CD1c-positive myeloid dendritic cell (primary cell): ENCODE data around the gene CFAP46.
"Not testable (repeated sequence)": the region's sequence is repeated elsewhere in the genome, so short reads cannot be mapped to it uniquely, and the experiment has no call there.

Experiments used
- DNase-seq: peaks from one replicate; pipeline ENCODE4 v3.0.0-alpha.2; 2016; ENCODE audit errors: extremely low spot score

The CFAP46 gene

DNA sequence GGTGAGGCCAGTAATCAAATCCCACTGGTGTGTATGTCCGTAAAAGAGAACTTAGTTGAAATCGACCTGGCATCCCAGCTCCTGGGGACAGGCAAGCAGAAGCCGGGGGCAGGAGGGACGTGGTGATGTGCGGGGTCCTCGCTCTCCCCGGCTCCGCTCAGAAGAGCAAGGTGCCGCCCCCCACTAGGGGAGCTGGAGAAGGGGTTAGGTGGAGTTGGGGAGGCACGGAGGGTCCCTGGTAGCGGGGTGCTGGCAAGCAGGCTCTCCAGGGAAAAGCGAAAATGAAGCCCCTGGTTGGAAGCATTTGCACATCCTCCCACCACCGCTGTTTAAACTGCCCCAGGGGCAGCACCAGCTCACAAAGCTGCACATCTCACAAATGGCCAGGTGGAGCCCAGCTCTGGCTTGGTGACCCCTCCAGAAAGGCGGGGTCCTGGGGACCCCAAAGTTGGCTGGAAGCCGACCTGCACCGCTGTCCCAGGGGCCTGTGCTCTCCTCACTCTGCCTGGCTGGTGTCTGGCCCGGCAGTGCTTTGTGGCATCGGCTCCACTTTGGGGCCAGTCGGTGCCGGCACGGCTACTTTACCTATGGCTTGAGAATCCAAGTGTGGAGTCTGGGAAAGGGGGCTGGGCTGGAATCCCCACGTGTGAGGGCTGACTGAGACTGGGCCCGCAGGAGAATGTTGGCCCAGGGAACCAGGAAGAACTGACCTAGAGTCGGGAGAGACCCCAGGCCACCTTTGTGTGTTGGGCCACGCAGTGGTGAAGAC, 2.9 kb upstream of the CFAP46 start:
- no peak for DNase-seq

DNA sequence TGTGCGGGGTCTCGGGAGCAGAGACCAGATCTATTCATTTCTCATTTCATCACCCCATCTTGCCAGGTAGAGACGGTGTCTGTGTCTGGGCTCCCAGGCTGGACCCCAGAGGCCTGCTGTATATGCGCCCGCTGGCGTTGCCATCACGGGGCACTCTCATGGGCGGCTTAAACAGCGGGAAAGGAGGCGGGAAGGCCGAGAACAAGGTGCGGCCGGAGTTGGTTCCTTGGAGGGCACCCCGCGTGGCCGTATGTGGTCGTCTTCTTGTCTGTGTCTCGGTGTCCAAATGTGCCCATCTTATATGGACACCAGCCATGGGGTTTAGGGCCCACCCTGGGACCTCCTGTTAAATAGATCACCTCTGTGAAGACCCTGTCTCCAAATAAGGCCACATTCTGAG, 2.1 kb upstream of the CFAP46 start:
- no peak for DNase-seq

- DNase-seq, result no peak
Observed at GRCh38 chr10:132943791-132944404, 1.5 kb upstream of the CFAP46 start.

DNA sequence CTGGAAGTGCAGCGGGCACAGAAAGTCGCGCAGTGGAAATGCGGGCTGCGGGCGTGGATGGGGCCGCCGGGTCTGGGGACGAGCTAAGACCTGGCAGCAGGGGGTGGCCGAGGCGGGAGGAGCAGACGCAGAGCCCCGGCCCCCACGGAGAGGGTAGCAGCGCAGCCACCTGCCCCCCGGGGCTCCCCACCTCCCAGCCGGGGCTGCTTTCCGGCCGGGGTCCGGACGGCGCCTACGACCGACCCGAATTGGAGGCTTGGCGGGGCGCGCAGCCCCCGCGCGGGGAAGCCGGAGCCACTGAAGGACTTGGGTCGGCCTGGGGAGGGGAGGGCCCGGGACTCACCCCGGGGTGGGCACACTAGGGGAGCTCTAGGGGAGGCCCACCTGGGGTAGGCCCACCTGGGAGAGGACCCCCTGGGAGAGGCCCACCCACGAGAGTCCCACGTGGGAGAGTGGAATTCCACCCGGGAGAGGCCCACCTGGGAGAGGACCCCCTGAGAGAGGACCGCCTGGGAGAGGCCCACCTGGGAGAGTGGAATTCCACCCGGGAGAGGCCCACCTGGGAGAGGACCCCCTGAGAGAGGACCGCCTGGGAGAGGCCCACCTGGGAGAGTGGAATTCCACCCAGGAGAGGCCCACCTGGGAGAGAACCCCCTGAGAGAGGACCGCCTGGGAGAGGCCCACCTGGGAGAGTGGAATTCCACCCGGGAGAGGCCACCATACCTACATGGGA, 854 bp upstream of the CFAP46 start:
- no peak for DNase-seq

DNA sequence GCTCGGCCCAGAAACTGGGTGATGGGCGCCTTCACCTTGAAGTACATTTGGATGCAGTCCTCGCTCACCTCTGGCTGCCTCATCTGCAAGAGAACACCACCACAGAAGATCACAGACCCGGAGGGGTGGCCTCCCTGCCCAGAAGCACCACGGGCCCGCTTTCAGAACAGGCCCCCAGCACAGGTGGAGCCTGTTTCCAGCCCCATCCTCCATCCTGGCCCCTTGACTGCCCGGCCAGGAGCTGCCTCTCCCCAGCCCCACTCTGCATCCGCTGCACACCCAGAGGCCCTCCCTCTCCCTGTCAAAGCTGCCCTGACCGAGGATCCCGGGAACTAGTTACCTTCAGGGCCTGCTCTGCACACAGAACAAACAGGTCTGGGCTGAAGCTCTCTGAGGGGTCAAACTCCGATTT, 724 bp downstream of the CFAP46 start:
- DNase-seq, result no peak

- no peak for DNase-seq
Observed at GRCh38 chr10:132940791-132941465, 1.4 kb downstream of the CFAP46 start.

DNA sequence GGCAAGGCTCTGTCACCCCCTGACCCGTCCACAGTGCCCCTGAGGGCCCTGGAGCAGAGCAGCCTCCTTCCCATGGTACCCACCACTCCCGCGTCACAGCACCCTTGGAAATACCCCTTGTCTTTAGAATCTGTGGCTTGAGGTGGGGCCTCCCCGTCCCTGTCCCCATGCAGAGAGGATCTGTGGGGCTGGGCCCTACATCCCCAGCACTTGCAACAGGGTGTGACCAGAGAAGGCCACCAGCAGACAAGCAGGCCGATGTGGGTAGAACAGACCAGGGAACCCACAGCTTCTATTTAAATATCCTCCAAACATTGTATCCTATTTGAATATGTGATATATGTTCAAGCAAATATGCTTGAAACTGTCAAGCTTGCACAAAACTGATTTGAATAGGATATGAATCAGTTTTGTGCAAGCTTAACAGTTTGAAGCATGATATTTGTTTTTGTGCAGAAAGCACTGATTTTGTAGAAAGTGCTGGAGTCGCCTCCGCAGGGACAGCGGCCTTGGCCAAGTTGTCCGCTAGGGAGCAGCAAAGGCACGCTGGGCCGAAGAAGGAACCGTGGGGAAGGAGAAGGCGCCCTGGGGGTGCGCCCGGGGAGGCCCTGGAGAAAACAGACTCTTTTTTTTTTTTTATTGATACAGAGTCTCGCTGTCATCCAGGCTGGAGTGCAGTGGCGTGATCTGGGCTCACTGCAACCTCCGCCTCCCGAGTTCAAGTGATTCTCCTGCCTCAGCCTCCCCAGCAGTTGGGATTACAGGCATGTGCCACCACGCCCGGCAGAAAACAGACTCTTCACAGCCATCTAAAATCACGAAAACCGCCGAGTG, 2.2 kb downstream of the CFAP46 start:
- peak; percentile 59 for DNase-seq

GRCh38 chr10:132939378-132939955, 2.9 kb downstream of the CFAP46 start:
- DNase-seq, result no peak

DNA sequence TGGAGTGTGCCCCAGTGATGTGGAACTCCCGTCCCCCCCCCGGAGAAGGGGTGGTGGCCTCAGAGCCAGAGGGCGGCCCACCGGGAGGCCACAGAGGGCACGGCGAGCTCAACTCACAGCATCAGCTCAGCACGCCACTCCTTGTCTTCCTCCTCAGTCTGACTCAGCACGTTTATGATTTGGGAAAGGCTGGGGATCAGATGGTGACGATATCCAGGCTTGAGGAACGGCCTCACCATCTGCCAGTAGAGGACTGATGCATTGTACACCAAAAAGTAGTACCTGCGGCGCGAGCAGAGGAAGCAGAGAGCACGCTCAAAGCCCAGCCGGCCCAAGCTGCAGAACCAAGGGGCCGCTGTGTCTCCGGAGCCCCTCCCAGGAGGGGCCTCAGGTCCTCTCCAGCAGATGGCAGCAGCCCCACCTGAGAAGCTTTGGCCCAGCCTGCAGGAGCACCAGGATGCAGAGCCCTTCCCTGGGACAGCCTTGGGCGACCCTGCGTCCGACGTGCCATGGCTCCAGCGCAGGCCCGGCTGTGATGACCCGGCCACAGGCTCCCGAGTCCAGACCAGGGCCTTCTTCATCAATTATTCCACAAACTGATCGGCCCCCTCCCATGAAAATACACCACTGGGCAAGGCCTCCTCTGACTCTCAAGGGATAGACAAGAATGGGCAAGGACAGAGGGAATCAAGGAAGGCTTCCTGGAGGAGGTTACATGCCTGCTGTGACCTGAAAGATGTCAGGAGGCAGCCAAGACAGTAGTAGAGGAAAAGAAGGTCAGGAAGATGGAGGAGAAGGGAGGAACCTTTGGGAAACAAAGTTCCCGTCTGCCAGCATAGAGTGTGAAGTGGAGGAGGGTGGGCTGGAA, 3.7 kb downstream of the CFAP46 start:
- DNase-seq, result peak; percentile 2

DNA sequence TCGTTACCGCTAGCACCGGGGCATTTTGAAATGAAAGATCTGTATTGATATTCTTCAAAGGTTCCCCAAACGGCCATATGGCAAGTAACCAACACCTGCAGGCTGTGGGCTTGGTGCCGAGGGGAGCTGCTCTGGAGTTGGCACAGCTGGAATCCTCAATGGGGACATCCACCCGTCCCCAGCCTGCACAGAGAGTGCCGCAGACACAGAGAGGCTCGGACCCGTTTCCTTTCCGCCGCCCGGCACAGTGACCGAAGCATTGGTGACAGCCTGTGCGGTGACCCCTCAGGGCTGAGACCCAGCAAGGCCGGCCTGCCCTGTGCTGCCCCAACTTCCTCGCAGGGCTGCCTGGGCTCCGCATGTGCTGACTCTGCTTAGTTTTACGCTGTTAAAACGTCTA, 4.5 kb downstream of the CFAP46 start:
- DNase-seq, result no peak

DNA sequence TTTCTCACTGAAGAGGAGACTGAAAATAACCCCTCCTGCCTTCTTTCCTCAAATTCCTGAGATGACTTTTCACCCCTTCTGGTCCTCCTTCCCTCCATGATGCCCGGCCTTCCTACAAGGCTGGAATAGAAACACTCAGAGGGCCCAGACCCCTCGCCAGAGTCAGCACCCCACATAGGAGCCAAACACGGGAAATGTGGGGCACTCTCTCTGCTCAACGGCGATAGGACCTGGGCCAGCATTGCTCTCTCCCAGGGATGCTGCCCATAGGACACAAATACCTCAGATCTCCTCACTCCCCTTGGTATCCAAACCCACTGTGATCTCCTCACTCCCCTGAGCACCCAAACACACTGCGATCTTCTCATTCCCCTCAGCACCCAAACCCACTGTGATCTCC, 7.4 kb downstream of the CFAP46 start:
- no peak for DNase-seq

DNA sequence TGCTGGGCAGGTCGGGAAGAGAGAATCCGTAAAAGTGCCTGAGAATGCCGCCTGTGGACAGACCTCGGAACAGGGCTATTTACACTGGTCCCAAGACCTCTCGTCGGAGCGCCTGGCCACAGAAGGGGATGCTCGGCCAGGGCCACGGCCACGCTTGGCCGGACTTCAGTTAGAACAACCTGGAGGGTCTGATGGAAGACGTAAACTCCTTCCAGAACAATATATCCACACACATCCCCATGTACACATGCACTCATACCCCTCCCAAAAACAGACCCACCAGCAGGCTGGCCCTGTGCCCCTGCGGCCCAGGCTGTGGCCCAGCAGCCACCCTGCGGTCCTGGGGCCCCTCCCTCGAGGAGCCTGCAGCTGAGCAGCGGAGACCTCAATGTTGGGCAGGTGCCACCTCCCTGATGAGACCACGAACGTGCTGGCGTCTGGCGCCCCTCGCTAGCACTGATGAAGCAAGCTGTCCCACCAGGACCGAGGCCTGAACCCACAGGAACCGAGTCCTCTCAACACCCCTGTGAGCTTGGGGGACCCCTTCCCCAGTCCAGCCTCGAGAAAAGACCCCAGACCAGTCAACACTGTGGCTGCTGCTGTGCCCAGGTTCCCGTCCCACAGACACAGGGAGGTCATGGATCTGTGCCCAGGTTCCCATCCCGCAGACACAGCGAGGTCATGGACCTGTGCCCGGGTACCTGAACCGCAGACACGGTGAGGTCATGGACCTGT, 8.9 kb downstream of the CFAP46 start:
- no peak for DNase-seq

DNA sequence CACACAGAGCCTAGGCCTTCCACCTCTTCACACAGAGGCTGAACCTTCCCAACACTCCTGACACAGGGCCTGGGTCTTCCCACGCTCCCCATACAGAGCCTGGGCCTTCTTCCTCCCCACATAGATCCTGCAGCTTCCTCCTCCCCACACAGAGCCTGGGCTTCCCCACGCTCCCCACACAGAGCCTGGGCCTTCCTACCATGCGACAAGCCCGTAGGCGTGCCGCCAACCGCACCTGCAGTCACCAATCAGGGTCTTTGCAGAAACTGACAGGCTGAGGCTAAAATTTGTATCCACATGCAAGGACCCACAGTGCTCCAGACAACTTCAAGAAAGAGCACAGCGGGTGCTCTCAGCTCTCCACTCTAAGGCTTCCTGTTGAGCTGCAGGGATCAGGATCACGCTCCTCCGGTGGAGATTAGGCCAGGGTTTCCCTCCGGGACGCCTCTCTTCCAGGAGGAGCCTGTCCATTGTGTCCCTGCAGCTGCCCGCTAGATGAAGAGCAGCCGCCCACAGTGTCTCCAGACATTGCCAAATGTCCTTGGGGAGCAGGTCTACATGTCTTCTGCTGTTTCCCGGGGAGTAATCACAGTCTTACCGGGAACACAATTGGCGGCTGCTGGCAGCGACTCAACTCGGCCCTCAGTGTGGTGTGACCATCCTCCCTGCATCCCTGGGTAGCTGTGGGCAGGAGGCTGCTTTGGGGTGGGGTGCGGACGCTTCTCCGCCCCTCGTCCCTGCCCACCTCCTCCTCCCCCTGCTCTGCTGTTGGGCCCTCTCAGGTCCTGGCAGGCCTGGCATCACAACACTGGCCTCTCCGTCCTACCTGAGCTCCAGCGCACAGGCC, 9.7 kb downstream of the CFAP46 start:
- DNase-seq, result no peak

- not testable (repeated sequence) for DNase-seq
Observed at GRCh38 chr10:132931258-132932250, 10.8 kb downstream of the CFAP46 start.

DNA sequence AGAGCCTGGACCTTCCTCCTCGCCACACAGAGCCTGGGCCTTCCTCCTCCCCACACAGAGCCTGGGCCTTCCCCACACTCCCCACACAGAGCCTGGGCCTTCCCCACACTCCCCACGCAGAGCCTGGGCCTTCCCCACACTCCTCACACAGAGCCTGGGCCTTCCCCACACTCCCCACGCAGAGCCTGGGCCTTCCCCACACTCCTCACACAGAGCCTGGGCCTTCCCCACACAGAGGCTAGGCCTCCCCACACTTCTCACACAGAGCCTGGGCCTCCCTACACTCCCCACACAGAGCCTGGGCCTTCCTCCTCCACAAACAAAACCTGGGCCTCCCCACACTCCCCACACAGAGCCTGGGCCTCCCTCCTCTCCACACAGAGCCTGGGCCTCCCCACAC, 11.7 kb downstream of the CFAP46 start:
- not testable (repeated sequence) for DNase-seq

DNA sequence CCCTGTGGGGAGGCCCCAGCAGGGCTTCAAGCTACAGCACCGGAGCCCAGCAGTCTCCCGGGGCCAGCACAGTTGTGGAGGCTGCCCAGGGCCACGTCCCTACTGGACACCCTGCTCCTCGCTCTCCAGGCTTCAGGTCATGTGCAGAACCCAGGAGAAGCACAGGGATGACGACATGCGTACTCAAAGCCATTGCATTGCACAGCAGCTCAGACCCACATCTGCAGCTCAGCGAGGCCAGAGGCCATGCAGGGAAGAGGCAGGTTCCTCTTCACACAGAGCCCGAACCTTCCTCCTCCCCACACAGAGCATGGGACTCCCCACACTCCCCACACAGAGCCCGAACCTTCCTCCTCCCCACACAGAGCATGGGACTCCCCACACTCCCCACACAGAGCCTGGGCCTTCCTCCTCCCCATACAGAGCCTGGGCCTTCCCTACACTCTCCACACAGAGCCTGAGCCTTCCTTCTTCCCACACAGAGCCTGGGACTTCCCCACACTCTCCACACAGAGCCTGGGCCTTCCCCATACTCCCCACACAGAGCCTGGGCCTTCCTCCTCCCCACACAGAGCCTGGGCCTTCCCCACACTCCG, 12.3 kb downstream of the CFAP46 start:
- peak; percentile 50 for DNase-seq

DNA sequence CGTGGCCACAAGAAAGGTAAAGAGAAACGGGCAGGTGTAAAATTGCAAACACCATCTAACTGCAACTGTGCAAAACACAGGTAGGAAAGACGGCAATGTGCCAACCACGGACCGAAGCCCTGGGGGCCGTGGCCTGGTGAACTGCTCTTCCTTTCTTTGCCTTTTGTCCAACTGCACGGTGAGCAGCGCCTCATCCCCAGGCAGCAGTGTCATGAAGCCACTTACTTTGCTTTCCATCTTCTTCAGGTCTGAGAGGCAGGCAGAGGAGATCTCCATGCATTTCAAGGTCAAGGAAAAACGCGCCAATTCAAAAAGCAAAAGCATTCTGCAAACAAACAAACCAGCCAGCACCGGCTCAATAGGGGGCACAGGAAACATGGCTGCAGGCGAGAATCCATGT, 12.9 kb downstream of the CFAP46 start:
- no peak for DNase-seq
